Common myeloid progenitor, CD34-positive (primary cell): Measurements from ENCODE around the gene SLC25A15.

Experiments used
- CTCF ChIA-PET: fragments of 350-600 bp; sonication (Branson Sonifier 250); formaldehyde crosslinking; loops from one replicate; lab custom pipeline; 2021; ENCODE audit warnings: antibody characterized with exemption; lab: Charles Lee
- POLR2A ChIA-PET: fragments of 350-600 bp; sonication (Branson Sonifier 250); formaldehyde crosslinking; loops from one replicate; lab custom pipeline; 2021; ENCODE audit warnings: antibody characterized with exemption; lab: Charles Lee
- DNase-seq, 3 donors: peaks; one replicate each; pipeline versions ENCODE4 v3.0.0 to v3.0.0-alpha.2; 2013
- H3K27ac ChIP-seq, 2 experiments: 1 replicate in 1 of 2; 2 replicates in 1 of 2; pipeline ENCODE4 v1.7.0; 2013; ENCODE audit warnings: inconsistent platforms in 2 of 2, low read length in 2 of 2, mild to moderate bottlenecking in 2 of 2, low read depth in 1 of 2, moderate library complexity in 1 of 2; ENCODE audit not compliant: severe bottlenecking in 2 of 2, insufficient read depth in 1 of 2, poor library complexity in 1 of 2
- H3K27me3 ChIP-seq, 5 experiments: replicated peaks in 2 of 5; 1 replicate in 3 of 5; 2 replicates in 2 of 5; pipeline versions ENCODE4 v1.6.1 to v1.7.0; 2013; ENCODE audit warnings: low read length in 4 of 5, mild to moderate bottlenecking in 2 of 5, moderate library complexity in 2 of 5, inconsistent platforms in 1 of 5; ENCODE audit not compliant: insufficient read depth in 5 of 5, control insufficient read depth in 4 of 5
- H3K36me3 ChIP-seq, 4 experiments: 1 replicate in 2 of 4; 2 replicates in 2 of 4; pipeline versions ENCODE4 v1.6.1 to v1.7.0; 2013; ENCODE audit warnings: low read length in 3 of 4, control low read depth in 1 of 4, mild to moderate bottlenecking in 1 of 4; ENCODE audit not compliant: control insufficient read depth in 4 of 4, insufficient read depth in 4 of 4
- H3K4me1 ChIP-seq, 4 experiments: 1 replicate in 3 of 4; 2 replicates in 1 of 4; pipeline versions ENCODE4 v1.6.1 to v1.7.1; 2013; ENCODE audit warnings: low read length in 3 of 4, mild to moderate bottlenecking in 3 of 4, control low read depth in 1 of 4, inconsistent platforms in 1 of 4, moderate library complexity in 1 of 4; ENCODE audit not compliant: control insufficient read depth in 4 of 4, insufficient read depth in 4 of 4; ENCODE audit errors: control extremely low read depth in 1 of 4
- H3K4me3 ChIP-seq, 7 experiments: 1 replicate in 4 of 7; 2 replicates in 3 of 7; pipeline versions ENCODE4 v1.5.1 to v1.7.0; 2013; ENCODE audit warnings: mild to moderate bottlenecking in 7 of 7, low read length in 6 of 7, moderate library complexity in 6 of 7, inconsistent platforms in 2 of 7, low read depth in 2 of 7, control low read depth in 1 of 7; ENCODE audit not compliant: insufficient read depth in 4 of 7, control insufficient read depth in 1 of 7; ENCODE audit errors: extremely low read depth in 1 of 7
- H3K9me3 ChIP-seq, 5 experiments: 1 replicate in 4 of 5; 2 replicates in 1 of 5; pipeline versions ENCODE4 v1.6.1 to v1.7.1; 2013; ENCODE audit warnings: low read length in 4 of 5, mild to moderate bottlenecking in 2 of 5, inconsistent platforms in 1 of 5, low read depth in 1 of 5, moderate library complexity in 1 of 5; ENCODE audit not compliant: control insufficient read depth in 4 of 5, insufficient read depth in 2 of 5; ENCODE audit errors: control extremely low read depth in 1 of 5
- WGBS: methylation state at CpG from one replicate; pipeline ENCODE4 v1.1.5; 2013; ENCODE audit not compliant: insufficient coverage; 5-methylcytosine and 5-hydroxymethylcytosine counted together

Gene SLC25A15

GRCh38 chr13:40812102-40812501 is 22.7 kb downstream of the SLC25A15 start:
- no peak overlapping the region for H3K4me3 ChIP-seq
- H3K36me3 ChIP-seq = peaks cover 10 to 54% (median 24%) of the 10 kb centered on the region in 4 experiments
- peak in 1 of 3 donors; percentile 26 for DNase-seq
- WGBS = 54% methylated on average over 3 of the region's 4 CpGs
- CTCF ChIA-PET = interaction anchor here (1.4 kb wide), 1 partner anchor 35 kb away, joined by 4 read pairs; no protein-coding TSS in a partner anchor
- POLR2A ChIA-PET = no interaction called here
- peaks cover 0 to 13% (median 3%) of the 10 kb centered on the region in 4 experiments for H3K4me1 ChIP-seq
- no peaks in the 10 kb centered on the region for H3K27me3 ChIP-seq
- peak overlapping the region; percentile 22 for H3K27ac ChIP-seq
- H3K9me3 ChIP-seq = peaks cover 0 to 18% (median 3%) of the 10 kb centered on the region in 5 experiments

GRCh38 chr13:40812724-40813445 is 23.5 kb downstream of the SLC25A15 start:
- Histone ChIP-seq H3K4me1 (peaks cover 0 to 13% (median 3%) of the 10 kb centered on the region in 4 experiments), H3K36me3 (peaks cover 10 to 53% (median 20%) of the 10 kb centered on the region in 4 experiments), H3K9me3 (peaks cover 0 to 25% (median 3%) of the 10 kb centered on the region in 5 experiments), H3K27ac (peak overlapping the region in 1 of 2 experiments; percentile 22), H3K4me3 (no peak overlapping the region), H3K27me3 (no peaks in the 10 kb centered on the region)
- WGBS = 97% methylated on average over 5 of the region's 6 CpGs
- DNase-seq = no peak
- ChIA-PET POLR2A (no interaction called here), CTCF (interaction anchor here (1.1 to 2.3 kb wide), 4 partner anchors 14 to 36 kb away, joined by 4 to 7 read pairs (median 4); partner anchors contain the start of gene SLC25A15)

- H3K4me3 ChIP-seq = no peak overlapping the region
- no peaks in the 10 kb centered on the region for H3K27me3 ChIP-seq
- H3K4me1 ChIP-seq = peaks cover 0 to 13% (median 3%) of the 10 kb centered on the region in 4 experiments
- H3K36me3 ChIP-seq = peaks cover 10 to 48% (median 19%) of the 10 kb centered on the region in 4 experiments
- H3K9me3 ChIP-seq = peaks cover 0 to 25% (median 3%) of the 10 kb centered on the region in 5 experiments
- ChIA-PET POLR2A (interaction anchor here (1.1 kb wide), 1 partner anchor 25 kb away, joined by 5 read pairs; no protein-coding TSS in a partner anchor), CTCF (interaction anchor here (1.0 to 2.3 kb wide), 6 partner anchors 10 to 38 kb away, joined by 3 to 7 read pairs (median 4); partner anchors contain the start of gene SLC25A15)
- DNase-seq = peak; percentile 12 to 36 (median 27)
- 92% methylated on average over 7 of the region's 7 CpGs for WGBS
- no peak overlapping the region for H3K27ac ChIP-seq
Measured at GRCh38 chr13:40813667-40814454, 24.4 kb downstream of the SLC25A15 start.

- POLR2A ChIA-PET = interaction anchor here (1.1 kb wide), 1 partner anchor 26 kb away, joined by 5 read pairs; no protein-coding TSS in a partner anchor
- Histone ChIP-seq H3K27me3 (no peaks in the 10 kb centered on the region), H3K27ac (no peak overlapping the region), H3K4me3 (no peak overlapping the region), H3K9me3 (peaks cover 0 to 25% (median 3%) of the 10 kb centered on the region in 5 experiments), H3K36me3 (peaks cover 7 to 43% (median 13%) of the 10 kb centered on the region in 4 experiments), H3K4me1 (peaks cover 0 to 13% (median 3%) of the 10 kb centered on the region in 4 experiments)
- CTCF ChIA-PET = interaction anchor here (1.0 to 2.3 kb wide), 2 partner anchors 9 to 25 kb away, joined by 3 to 7 read pairs; partner anchors contain the start of gene SLC25A15
- WGBS = no CpG with 5 or more reads among the region's 2 CpGs
- no peak for DNase-seq
Measured at GRCh38 chr13:40814803-40815202, 25.4 kb downstream of the SLC25A15 start.

GRCh38 chr13:40818926-40819325 is 29.5 kb downstream of the SLC25A15 start:
- 100% methylated on average over 3 of the region's 5 CpGs for WGBS
- H3K36me3 ChIP-seq = peaks cover 0 to 22% (median 5%) of the 10 kb centered on the region in 4 experiments
- ChIA-PET POLR2A (no interaction called here), CTCF (no interaction called here)
- peaks cover 0 to 25% (median 3%) of the 10 kb centered on the region in 5 experiments for H3K9me3 ChIP-seq
- H3K27me3 ChIP-seq = no peaks in the 10 kb centered on the region
- no peak overlapping the region for H3K4me3 ChIP-seq
- H3K4me1 ChIP-seq = no peaks in the 10 kb centered on the region
- no peak for DNase-seq
- no peak overlapping the region for H3K27ac ChIP-seq

GRCh38 chr13:40819797-40820315 is 30.4 kb downstream of the SLC25A15 start:
- DNase-seq = no peak
- POLR2A ChIA-PET = no interaction called here
- H3K4me3 ChIP-seq = no peak overlapping the region
- CTCF ChIA-PET = no interaction called here
- peaks cover 0 to 15% (median 2%) of the 10 kb centered on the region in 4 experiments for H3K36me3 ChIP-seq
- WGBS = no CpG with 5 or more reads among the region's 1 CpG
- no peak overlapping the region for H3K27ac ChIP-seq
- H3K27me3 ChIP-seq = no peaks in the 10 kb centered on the region
- no peaks in the 10 kb centered on the region for H3K4me1 ChIP-seq
- peaks cover 0 to 20% (median 3%) of the 10 kb centered on the region in 5 experiments for H3K9me3 ChIP-seq
